Eye (tissue), 1 donor: ENCODE data around the gene MYO9A.
"Not testable (repeated sequence)": the region's sequence is repeated elsewhere in the genome, so short reads cannot be mapped to it uniquely, and the experiment has no call there.

Experiments
- DNase-seq: peaks from one replicate; pipeline ENCODE4 v3.0.0-alpha.2; 2015

The MYO9A gene

GRCh38 chr15:72139667-72140066, 21.7 kb upstream of the MYO9A start:
- DNase-seq, result no peak

DNA sequence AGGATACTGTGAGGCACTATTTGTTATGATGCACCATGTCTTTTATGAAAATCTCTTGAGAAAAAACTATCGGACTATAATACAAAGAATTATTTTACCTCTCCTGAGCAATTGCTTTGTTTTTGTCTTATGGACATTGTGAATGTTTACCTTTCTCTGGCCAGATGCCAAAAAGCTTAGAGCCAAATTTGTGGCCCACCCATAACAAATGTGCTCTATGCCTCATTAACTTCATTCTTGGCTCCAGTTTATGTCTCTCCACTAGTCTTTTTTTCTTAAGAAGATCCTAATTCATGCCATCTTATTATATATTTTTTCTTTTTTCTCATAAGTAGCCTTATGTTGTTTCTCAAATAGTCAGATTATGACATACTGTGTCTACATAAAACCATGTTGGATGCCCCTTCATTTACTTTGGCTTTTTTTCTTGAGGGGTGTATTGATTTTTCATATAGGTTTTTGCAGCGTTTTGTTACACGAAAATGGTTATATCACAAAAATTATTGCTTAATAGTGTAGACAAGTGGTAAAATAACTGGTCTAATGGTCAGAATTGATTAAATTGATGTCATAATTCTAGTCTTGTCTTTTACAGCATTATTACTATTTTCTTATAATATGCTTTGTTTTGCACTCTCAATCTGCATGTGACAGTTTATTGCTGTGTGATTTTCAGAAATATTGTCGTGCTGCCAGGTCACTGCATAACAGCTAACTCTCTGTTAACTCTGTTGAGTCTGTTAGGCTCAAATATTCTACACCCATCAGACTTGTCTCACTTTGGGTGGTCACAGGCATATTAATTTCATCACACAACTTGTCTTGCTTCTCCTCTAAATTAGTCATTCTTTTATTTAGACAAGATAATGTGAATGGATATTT, 18.5 kb upstream of the MYO9A start:
- peak; percentile 16 for DNase-seq

DNA sequence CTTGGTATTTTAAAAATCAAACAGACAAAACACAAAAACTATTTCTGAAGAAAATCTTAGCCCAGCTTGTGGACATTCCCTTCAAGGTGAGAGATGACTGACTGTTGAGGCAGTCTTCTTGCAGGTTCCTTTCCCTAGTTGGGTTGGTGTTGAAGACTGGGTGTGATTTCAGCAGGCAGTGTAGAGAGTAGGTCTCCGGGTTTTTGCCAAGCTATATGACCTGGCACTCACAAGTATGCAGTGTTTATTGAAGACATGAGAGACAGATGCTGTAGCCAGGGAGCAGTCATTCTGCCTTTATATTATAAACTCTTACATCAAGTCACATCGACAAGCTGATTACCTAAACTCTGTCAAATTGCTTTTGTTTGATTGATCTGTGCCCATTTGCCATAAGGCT, 17.8 kb upstream of the MYO9A start:
- DNase-seq, result no peak

DNA sequence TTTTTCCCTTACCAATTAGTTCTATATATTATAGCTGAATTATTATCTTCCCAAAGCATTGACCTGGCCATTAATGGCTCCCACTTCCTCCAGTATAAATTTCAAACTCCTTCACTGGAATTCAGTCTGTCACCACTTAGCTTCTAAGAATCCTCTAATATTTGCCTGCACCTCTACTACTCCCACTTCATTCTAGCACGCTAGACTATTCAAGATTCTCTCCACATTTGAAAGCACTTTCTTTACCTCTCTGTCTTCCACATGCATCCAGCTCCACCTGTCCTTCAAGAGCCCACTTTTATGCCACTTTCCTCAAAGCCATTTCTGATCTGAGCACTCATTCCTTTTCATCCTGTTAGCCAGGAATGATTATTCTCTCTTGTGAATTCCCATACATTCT, 15.3 kb upstream of the MYO9A start:
- no peak for DNase-seq

GRCh38 chr15:72131922-72132321, 14.0 kb upstream of the MYO9A start:
- DNase-seq, result no peak

DNA sequence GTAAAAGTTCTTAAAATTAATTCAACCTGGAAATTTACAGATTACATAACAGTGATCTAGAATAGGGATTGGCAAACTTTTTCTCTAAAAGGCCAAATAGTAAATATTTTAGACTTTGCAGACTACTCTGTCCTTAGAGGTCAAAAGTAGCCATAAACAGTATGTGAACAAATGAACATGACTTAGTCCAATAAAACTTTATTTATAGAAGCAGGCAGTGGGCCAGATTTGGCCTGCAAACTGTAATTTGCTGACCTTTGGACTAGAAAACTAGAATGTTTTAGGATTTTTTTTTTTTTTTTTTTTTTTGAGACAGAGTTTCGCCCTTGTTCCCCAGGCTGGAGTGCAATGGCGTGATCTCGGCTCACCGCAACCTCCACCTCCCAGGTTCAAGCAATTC, 12.3 kb upstream of the MYO9A start:
- no peak for DNase-seq

DNA sequence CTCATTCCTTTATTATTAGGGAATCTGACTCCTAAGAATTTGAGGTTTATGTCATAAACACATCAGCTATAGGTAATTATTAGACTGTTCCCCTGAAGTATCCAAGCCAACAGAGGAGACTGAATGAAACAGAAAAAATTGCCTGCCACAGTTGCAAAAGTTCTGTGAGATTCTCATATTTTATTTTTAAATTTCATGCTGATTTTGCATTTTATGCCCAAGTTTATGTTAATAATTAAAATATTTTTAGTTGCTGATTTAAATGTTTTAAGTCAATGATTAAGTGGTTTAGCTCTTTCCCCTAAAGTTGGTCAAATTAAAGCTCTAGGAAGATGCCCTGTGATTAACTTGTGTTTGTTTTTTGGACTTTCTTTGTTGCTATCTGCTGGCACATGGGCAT, 10.4 kb upstream of the MYO9A start:
- DNase-seq, result no peak

- DNase-seq, result no peak
These were observed 9.9 kb upstream of the MYO9A start for GRCh38 chr15:72127724-72128322.

- no peak for DNase-seq
These were observed 6.3 kb upstream of the MYO9A start for GRCh38 chr15:72124218-72124617.

GRCh38 chr15:72117486-72118016, 399 bp downstream of the MYO9A start:
- DNase-seq, result peak; percentile 82

DNA sequence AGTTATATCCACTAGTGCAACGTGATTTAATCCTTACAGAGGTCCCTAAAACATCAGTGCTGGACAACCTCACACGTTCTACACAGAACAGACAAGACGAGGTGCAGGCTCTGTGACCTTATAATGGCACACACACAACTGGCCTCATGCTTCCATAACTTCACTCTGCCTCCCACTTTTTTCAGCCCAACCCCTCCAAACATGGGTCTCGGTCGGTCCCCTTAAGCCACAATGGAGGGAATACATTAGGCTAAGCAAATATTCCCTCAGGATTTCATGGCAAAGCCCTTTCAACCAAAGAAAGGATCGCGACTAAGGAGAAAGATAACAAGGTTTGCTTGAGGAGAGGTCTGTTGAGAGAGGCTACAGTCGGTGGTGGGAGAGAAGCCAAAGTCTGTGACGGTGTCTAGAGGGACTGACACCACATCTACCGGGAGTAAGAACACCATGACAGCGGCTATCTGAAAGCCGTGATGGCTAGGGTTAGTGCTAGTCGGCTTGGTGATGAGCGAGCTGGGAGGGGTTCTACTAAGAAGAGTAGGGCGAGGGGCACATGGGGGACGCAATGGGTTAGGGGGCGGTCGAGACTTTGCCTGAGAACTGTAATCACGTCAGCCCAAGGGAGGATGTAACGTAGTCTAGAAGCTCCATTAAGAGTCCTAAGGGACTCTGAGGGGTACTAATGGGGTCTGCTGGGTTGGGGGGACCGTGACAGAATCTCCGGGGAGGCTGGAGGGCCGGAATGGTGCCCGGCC, 1.0 kb downstream of the MYO9A start:
- peak; percentile 87 for DNase-seq

DNA sequence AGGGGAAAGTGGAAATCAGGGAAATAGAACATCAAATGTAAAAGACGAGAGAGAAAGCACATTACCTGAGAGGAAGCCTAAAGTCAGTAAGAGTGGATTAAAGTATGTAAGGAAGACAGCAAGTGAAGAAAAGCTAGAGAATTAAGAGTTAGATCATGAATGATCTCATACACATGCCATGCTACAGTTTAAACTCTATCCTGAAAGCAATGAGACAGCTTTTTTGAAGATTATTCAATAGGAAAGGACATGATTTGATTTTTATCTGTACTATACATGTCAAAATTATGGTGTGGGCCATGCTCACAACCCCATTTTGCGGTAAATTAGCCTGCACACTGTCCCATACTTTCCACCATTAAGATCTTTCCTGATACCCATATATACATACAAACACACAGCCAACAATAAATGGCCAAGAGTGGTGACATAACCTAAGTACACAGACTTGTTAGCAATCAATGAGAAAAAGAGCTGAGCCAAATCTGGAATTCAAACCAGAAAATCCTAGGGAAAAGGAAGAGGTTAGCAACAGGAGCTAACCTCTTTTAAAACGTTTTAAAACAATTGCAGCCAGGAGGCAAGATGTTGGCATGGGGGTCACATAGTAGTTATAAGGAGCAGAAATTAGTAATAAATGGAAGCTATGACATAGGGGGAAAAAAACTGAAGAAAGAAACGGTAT, 4.5 kb downstream of the MYO9A start:
- no peak for DNase-seq

DNA sequence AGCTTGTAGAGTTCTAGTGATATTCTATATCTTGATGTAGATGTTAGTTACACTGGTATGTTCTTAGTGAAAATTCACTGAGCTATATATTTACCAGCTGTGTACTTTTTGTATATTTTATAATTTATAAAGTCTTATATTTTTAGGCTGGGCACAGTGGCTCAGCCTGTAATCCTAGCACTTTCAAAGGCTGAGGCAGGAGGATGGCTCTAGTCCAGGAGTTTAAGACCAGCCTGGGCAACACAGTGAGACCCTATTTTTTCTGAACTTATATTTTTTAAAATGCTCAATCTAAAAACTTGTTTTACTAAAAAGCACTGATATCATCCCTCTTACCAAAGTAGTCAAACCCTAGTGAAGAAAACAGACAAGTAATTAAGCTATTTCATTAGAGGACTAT, 5.1 kb downstream of the MYO9A start:
- DNase-seq, result no peak

DNA sequence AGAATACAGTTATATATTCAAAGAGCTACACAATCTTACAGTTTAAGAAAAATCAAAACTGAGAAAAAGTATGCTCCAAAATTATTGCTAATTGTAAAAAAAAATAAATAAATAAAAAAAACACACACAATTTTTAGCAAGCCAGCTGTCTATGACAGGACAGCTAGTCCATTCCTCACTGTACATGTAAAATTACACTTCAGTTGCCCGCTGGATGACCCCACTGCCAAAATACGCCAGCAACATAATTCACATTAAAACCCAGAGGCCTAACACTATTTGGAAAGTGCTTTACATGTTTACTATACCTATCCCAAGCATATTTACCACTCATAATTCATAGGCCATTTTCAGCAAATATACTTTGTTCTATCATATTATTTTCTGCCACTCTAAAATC, 5.8 kb downstream of the MYO9A start:
- DNase-seq, result no peak

DNA sequence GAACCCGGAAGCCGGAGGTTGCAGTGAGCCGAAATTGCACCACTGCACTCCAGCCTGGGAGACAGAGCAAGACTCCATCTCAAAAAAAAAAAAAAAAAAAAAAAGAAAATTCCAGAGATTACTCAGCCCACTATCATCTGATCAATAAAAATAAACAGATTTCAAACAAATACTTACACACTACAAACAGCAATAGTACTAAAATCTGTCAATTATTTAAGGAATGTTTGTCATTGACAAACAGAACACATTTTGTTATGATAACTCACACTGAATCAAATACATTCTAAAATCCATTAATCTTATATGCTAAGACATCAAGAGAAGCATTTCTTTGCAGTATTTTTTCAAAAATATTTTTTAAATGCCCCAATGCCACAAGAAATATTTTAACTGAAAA, 7.6 kb downstream of the MYO9A start:
- DNase-seq, result no peak

- DNase-seq, result no peak
These were observed 11.9 kb downstream of the MYO9A start for GRCh38 chr15:72106068-72106467.

DNA sequence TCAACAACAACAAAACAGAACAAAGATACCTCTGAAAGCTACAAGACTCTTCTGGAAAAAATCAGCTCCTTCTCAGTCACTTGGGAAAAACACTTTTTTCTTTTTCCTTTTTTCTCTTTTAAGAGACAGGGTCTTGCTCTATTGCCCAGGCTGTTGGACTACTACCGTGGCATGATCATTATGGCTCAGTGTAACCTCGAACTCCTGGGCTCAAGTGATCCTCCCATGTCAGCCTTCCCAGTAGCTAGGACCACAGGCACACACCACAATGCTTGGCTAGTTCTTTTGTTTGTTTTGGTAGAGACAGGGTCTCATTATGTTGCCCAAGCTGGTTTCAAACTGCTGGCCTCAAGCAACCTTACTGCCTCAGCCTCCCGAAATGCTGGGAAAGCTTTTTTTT, 12.8 kb downstream of the MYO9A start:
- no peak for DNase-seq

GRCh38 chr15:72100551-72100950, 17.4 kb downstream of the MYO9A start:
- not testable (repeated sequence) for DNase-seq

DNA sequence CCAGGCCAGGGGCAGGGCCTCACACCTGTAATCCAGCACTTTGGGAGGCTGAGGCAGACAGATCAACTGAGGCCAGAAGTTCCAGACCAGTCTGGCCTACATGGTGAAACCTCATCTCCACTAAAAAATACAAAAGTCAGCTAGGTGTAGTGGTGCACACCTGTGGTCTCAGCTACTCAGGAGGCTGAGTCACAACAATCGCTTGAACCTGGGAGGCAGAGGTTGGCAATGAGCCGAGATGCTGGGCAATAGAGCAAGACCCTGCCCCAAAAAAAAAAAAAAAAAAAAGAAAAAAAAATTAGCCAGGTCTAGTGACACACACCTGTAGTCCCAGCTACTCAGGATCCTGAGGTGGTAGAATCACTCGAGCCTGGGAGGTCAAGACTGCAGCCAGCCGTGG, 18.8 kb downstream of the MYO9A start:
- DNase-seq, result no peak

- no peak for DNase-seq
These were observed 19.9 kb downstream of the MYO9A start for GRCh38 chr15:72098040-72098439.

- no peak for DNase-seq
These were observed 21.2 kb downstream of the MYO9A start for GRCh38 chr15:72096796-72097195.

GRCh38 chr15:72092691-72093090, 25.3 kb downstream of the MYO9A start:
- DNase-seq, result no peak

GRCh38 chr15:72092006-72092405, 25.9 kb downstream of the MYO9A start:
- DNase-seq, result no peak
